Liver (tissue), 3 donors: ENCODE data around the gene ANKRD6.

Experiments used
- CTCF ChIP-seq: fragments of 150-350 bp; IDR thresholded peaks from 2 replicates; pipeline ENCODE4 v1.5.1; 2017; ENCODE audit warnings: improper control_type of control experiment, low read depth, low read length; ENCODE audit not compliant: missing input control
- EGR1 ChIP-seq, 2 donors: IDR thresholded peaks; 2 replicates each; pipeline ENCODE4 v1.6.1; 2016 to 2018; ENCODE audit warnings: antibody characterized with exemption in 2 of 2, low read depth in 2 of 2
- GABPA ChIP-seq, 2 donors: IDR thresholded peaks in 1 of 2; conservative IDR thresholded peaks in 1 of 2; 2 replicates each; pipeline ENCODE4 v1.6.1; 2016; ENCODE audit warnings: antibody characterized with exemption in 2 of 2, mild to moderate bottlenecking in 1 of 2, moderate library complexity in 1 of 2
- JUND ChIP-seq, 2 donors: IDR thresholded peaks; 2 replicates each; pipeline ENCODE4 v1.6.1; 2016; ENCODE audit warnings: antibody characterized with exemption in 2 of 2
- REST ChIP-seq: IDR thresholded peaks from 2 replicates; pipeline ENCODE4 v1.6.1; 2016; ENCODE audit warnings: antibody characterized with exemption, mild to moderate bottlenecking
- RXRA ChIP-seq, 2 donors: IDR thresholded peaks; 2 replicates each; pipeline ENCODE4 v1.6.1; 2017 to 2018; ENCODE audit warnings: antibody characterized with exemption in 2 of 2, mild to moderate bottlenecking in 1 of 2
- SP1 ChIP-seq: IDR thresholded peaks from 2 replicates; pipeline ENCODE4 v1.6.1; 2018; ENCODE audit warnings: antibody characterized with exemption, mild to moderate bottlenecking
- TAF1 ChIP-seq: conservative IDR thresholded peaks from 2 replicates; pipeline ENCODE4 v1.6.1; 2016; ENCODE audit warnings: antibody characterized with exemption, mild to moderate bottlenecking
- YY1 ChIP-seq: IDR thresholded peaks from 2 replicates; pipeline ENCODE4 v1.6.1; 2016; ENCODE audit warnings: antibody characterized with exemption, mild to moderate bottlenecking
- donor health status: healthy.
- donor health status: healthy.

DNA sequence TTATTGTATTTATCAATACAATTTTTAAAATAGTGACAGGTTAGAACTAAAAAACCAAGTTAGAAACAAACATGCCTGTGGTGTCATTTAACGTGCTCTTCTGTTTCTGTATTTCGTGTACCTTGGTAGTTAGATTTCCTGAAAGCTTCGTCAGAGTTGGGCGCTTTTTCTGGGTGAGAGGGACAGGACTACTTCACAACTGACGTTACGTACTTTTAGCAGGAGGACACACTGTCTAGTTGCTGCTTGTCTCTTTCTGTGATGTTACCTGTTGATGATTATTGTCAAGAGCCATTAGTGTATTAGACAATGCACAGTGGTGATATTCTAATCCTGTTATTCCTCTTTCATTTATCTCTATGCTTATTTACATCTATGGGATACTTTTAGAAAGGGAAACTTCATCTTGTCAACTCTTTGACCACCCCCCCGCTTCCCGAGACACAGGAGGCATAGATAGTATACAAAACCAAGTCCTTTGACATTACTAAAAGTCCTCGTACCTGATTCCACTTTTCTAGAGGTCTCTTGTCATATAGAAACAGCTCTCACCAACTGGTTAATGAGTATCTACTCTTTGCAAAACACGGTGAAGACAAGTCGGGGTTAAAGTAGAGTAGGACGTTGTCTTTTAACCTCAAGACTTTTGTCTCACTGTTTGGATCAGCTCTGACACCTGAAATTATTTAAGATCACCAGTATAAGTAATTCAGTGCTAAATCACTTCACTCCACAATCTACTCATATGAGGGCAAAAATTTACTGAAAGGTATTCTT, 109.3 kb downstream of the ANKRD6 start:
- no peak for TF ChIP-seq CTCF
- TF ChIP-seq YY1: no peak
- TF ChIP-seq JUND (IDR thresholded peaks at IDR 0.05): no peak
- peak; percentile 64 for TF ChIP-seq TAF1
- TF ChIP-seq GABPA (IDR thresholded peaks at IDR 0.05 in 1 of 2, conservative IDR thresholded peaks at IDR 0.05 in 1 of 2): no peak
- TF ChIP-seq EGR1 (IDR thresholded peaks at IDR 0.05; ENCODE audit: low read depth in 2 of 2): no peak
- TF ChIP-seq RXRA (IDR thresholded peaks at IDR 0.05): no peak
- TF ChIP-seq SP1: peak; percentile 33
- no peak for TF ChIP-seq REST
